MV-4-11 (cell line): ENCODE measurements around the gene SDCCAG8.

Source experiments
- DNase-seq: peaks from one replicate; lab custom pipeline; 2025; lab: John Stamatoyannopoulos, UW

SDCCAG8 gene

DNA sequence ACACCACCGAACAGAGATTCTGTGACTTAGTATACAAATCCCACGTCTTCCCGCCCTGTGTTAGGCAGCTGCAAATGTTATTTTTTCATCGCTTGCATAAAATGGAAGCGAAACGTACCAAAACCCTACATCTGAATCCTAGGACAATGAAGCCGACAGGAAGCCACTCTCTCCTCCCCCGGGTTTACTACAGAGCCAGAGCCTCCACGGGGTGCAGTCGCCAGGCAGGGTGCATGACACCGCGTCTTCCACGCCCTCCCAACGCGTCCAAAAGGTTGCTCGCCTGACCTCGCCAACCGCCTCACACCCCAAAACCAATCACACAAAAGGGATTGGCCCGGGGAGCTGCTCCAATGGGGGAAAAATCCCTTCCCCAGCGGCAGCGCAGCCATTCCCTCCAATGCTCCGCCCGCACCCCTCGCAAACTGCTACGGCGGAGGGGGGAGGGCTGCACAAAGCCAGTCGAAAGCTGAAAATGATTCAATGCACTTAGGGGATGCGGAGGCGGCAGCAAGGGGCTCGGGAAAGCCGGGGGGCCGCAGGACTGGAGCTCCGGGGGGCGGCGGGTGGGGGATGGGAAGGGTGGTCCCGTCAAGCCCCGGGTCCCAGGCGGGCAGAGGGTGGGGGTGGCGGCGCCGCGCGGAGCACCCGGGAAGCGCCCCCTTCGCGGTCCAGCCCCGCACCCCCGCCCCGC is 1.5 kb upstream of the SDCCAG8 start:
- peak; percentile 80 for DNase-seq

DNA sequence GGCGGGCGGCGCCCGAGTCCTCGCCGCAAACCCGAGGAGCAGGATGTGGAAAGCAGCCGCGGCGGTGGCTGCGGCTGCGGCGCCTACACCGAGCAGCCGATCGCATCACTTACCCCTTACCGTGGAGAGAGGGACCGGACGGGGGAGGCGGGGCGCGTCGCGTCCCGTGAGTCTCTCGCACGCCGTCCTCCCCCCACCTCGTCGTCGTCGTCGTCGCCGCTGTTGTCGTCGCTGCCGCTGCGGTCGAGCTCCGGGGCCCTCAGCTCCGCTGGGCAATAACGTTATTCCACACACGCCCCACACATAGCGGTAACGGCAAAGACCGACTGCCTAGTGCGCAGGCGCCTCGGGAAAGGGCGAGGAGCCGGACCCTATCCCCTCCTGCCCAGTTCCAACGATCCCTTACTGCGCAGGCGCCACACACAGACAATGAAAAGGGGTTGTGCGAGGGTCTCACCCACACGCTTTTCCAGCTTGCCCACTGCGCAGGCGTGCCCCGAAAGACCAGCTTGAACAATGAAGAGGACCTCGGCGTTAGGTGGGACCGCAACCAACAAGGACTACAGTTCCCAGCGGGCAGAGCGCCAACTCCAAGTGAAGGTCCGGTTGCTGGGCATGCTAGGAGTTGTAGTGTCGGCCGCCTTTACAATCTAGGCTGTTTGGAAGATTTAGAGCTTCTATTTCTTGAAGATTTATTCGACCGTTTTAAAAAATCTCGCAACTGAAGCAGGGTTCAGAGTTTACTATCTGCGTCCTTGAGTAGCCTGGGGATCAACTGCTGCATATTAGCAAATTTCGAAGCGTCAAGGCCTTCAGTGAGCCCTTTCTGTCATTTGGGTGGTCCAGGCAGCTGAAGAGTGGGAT is 682 bp upstream of the SDCCAG8 start, which contains the start of gene CEP170:
TSS of gene CEP170 (minus strand) at position 355 of the 864 bp plus-strand sequence. CDS start 30,001 bp downstream, outside the sequence.
- peak; percentile 91 for DNase-seq

DNA sequence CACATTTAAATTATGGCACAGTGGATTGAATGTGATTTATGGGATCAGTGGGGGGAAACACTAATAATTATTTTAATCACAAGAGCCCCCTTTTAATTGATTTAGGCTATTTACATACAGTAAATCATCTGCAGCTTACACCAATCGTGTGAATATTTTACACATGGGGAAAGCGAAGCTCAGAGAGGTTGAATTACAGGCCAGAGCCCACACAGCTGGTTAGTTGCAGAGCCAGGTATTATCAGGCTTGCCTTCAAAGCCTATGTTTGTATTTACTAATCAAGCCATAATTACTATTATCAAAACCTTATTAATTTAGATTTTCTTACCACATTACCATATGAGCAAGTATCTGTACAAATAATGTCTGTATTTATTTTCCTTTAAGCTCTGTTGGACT is 749 bp downstream of the SDCCAG8 start:
- no peak for DNase-seq

DNA sequence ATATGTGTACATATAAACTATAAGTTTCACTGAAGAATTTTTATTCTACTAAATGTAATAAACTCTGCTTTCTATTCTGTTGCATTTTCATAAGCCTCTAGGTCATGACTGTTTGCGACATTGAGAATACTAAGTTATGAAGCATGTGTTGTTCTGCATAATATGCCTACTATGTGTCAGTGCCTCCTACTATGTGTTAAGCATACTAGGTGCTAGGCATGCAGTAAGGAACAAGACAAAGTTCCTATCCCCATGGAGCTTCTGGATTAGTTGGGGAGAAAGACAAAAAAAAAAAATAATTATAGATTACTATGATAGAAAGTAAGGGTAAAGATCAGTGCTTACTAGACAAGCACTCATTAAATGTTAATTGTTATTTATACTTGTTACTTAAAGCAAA is 1.3 kb downstream of the SDCCAG8 start:
- no peak for DNase-seq

DNA sequence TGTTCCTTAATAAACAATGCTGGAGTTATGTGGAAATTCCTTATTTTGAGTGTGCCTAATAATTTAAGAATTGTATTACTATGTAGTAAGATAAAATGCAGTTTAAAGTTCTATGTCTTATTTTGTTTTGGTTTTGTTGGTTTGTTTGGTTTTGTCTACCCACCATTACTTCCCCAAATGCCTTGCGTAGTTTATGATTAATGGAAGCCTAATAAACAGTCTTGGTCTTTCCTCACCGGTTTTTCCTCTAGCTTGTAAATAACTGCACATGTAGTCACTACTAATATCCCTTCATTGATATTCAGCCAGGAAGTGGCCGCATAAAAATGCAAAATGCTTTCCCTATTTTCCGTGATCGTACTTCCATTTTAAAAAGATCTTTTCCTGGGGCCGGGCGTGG is 2.9 kb downstream of the SDCCAG8 start:
- no peak for DNase-seq

DNA sequence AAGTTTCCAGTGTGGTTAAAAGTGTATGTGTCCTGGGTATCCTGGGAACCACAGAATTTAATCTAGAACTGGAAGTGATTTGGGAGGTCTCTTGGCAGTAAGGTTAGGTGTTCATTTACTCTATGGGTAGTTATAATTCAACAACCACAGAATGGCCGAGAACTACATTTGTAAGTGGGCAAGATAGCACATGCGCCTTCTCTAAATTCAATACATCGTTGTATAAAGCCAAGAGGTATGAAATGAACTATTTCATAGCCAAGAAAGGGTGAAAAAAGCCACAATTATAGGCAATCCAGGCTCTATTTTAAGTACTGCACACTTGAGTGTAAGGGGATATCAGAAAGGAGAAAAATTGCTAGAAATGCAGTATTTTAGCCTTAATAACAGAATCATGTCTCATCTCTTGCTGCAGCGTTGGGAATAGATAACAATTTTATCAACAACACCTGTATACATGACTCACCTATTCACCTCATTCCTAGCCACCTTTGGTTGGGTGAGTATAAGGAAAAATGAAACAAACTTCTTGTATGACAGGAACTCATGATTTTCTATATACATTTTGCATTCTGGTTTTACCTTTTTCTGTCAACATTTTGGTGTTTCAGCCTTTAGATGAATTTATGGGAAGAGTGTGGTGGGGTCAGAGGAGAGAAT is 4.5 kb downstream of the SDCCAG8 start:
- DNase-seq = no peak

DNA sequence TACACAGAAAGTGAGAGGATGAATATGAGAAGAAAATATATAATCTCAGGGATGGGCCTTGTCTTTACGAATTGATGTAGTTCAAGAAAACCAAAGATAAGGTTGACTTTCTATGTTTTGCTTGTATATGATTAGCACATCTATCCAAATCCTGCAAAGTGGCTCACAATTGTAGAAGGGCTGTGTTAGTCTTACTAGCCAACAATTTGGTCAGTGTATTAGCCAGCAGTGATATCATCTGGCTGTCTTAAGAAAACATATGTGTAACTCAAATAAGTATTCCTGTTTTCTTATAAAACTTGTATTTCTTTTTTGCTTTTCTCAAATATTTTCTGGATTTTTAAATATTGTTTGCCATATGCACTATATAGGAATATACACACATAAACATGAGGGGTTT is 5.5 kb downstream of the SDCCAG8 start:
- DNase-seq = no peak

DNA sequence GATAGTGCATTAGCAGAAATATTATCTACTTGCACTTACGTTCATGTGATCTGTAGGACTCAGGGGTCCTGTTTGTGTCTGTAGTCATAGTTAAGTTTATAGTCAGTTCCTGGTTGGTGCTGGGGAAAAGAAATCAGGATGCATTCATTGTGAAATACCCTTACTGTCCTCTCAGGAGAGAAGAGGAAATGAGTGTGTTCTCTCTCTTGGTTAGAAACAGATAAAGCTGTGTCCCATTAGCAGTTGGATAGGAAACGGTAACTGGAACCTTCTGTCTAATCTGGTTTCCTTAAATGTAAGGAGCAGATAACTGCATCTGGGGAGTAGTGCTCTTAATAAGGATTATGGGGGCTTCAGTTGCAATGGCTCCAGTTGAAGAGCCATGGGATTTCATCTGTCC is 8.9 kb downstream of the SDCCAG8 start:
- DNase-seq = peak; percentile 93

DNA sequence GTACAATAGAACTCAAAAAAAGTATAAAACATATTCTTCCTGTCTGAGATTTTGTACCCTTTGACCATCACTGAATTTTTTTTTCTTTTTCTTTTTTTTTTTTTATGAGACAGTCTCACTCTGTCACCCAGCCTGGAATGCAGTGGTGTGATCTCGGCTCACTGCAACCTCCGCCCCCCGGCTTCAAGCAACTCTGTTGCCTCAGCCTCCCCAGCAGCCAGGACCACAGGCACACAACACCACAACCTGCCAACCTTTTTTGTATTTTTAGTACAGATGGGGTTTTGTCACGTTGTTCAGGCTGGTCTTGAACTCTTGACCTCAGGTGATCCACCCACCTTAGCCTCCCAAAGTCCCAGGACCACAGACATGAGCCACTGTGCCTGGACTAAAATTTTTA is 10.4 kb downstream of the SDCCAG8 start:
- DNase-seq = no peak

DNA sequence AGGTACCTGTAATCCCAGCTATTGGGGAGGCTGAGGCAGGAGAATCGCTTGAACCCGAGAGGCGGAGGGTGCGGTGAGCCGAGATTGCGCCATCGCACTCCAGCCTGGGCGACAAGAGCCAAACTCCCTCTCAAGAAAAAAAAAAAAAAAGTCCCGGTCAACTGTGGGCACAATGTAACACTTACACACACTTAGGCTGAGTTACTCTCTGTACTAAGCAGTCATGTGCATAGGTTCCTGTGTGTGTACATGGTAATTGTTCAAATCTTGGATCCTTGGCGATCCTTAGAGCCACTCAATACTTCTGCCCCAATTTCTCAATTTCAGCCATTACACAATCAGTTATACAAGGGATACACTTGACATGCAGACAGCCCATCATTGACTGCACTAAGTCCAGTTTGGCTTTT is 11.6 kb downstream of the SDCCAG8 start:
- peak; percentile 82 for DNase-seq

DNA sequence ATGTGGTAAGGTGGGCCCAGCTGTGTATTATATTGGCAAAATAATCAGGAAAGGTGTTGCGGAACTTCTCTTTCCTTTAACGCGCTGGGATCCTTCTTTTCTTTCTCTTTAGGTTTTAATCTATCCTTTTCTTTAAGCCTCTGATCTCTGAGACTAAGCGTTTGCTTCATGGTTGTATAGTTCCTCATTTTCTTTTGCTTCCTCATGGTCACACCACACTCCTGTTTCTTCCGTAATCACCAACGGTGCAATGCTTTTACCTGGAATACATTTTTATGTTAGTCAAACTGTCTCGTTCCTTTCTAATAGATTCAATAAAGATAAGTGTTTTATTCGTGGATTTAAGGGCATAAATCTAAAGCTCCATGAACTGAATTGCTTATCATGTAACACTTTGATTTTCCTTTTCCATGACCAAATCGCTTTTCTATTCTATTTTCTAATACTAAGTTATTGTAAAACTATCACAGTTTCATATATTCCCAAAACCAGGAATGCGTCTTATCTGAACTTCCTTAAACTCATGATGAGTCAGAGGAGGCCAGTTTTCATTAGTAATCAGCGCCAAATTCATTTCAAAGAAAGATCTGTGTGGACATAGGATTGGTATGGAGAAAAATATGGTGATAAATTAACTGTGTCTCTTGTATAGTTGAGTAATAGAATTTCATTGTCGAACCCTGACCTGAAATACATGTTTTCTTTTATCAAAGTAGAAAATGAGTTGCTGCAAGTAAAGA is 12.2 kb downstream of the SDCCAG8 start:
- peak; percentile 82 for DNase-seq

DNA sequence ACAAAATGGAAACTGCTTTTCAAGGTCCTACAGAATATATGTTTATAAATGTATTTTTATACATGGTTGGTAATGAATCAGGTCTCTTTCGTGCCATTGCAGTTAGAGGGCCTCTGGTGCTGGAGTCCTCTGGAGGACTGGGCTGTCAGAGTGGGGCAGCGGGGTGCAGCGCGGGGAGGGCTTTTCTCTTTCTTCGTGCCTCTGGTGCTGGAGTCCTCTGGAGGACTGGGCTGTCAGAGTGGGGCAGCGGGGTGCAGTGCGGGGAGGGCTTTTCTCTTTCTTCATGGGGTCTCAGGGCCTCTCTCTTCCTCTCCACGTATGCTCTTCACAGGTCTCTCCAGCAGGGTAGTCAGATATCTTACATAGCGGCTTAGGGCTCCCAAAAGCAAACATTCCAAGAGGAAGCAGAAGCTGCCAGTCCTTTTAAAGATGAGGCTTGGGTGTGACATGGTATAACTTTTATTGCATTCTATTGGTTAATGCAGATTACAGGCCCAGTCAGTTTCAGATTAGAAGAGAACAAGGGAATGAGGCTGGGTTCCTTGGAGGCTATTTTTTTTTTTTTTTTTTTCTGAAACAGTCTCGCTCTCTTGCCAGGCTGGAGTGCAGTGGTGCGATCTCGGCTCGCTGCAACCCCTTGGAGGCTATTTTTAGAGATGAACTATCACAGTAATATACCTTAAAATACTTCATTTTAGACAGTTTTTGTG is 13.1 kb downstream of the SDCCAG8 start:
- no peak for DNase-seq

DNA sequence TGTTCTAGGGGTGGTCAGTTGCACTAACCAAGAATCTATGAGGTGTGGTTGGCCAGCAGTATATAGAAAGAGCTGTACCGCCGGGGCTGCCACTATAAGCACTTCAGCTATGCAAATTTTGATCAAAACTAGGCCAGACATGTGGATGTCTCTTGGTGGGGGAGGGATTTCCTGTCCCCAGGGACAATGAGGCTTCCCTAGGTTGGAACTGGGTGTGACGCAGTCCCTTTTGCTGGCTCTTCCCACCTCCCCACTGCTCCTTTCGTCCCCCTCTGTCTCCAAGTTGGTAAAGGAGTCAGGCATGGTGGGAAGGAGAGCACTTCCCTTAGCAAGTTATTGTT is 13.6 kb downstream of the SDCCAG8 start:
- DNase-seq = no peak

DNA sequence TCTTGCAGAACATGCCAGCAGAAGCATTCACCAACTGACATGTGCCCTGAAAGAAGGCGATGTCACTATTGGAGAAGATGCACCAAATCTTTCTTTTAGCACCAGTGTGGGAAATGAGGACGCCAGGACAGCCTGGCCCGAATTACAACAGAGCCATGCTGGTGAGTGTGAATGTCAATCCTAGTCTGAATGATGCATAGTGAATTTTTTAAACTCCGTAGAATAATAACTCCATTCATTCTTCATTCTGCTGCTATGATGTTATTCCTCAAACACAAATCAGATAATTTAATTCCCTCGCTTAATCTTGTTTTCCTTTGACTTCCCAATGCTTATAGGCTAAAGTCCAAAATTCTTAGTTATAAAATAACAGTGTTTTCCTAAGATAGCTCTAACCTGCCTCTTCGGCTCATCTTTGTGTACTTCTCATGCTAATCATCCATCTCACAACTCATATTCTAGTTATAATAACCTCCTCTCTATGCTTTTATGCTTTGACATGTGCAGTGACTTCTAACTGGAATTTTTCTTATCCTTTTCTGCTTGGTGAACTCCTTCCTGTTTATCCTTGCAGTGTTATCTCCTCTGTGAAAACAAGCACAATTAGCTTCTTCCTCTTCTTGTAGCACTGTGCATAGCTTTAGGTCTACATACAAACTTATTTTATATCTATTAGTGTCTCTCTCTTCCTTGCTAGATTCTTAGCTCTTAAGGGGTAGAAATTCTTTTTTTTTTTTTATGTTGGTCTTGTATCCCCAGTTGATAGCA is 14.4 kb downstream of the SDCCAG8 start:
- no peak for DNase-seq

DNA sequence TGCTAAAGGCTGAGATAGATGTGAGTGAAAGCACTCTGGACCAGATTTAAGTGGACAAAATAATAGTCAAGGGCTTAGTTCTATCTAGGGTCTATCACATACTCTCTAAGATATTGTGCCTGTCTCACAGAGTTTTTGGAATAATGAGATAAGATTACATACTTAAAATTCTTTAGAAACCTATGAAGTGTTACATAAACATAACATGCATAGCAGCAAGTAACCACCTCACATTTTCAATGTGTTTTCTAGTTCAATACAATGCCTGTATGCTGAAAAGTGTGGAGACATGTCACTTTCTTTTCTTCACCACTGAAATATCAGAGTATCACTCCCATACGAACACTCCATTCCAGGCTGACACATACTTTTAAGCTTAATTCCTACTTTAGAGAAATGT is 16.2 kb downstream of the SDCCAG8 start:
- no peak for DNase-seq

DNA sequence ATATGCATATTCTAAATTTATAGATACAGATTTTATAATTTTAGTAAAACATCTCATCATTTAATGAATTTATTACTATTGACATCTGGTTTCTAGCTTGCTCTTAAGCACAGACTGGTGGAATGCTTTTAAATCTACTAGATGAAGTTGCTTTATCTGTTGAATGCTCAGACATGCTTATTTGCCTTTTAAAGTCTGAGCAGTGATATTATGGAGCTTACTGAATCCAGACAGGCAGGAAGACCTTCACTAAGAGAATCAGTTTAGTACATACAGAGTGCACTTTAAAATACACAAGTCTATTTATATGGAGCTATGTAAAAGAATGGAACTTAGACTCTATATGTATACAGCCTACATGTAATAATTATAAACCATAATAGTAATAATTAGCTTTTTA is 16.6 kb downstream of the SDCCAG8 start:
- no peak for DNase-seq

DNA sequence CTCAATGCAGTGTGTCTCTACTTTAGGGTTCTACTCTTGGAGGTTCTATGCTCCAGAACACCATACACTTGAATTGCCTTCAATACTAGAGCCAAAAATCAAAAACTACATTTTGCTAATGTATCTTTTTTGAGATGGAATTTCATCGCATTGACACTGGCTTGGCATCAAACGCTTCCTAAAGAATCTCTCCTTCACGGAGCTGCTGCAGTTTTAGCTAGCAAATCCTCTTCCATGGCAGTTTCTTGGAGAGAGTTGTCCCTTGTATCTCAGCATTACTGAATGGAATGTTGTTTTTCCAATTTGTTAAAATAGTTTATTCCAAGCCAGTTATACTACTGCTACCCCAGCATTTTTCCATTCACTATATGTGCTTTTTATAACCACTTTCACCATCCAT is 17.7 kb downstream of the SDCCAG8 start:
- no peak for DNase-seq

DNA sequence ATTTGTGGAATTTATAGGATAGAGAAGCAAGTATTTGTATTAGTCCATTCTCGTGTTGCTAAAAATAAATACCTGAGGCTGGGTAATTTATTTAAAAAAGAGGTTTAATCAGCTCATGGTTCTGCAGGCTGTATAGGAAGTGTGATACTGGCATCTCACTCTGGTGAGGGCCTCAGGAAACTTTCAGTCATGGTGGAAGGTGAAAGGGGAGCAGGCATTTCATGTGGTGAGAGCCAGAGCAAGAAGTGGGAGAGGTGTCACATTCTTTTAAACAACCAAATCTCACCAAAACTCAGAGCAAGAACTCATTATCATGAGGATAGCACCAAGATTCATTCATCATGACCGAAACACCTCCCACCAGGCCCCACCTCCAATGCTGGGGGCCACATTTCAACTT is 18.1 kb downstream of the SDCCAG8 start:
- DNase-seq = no peak

DNA sequence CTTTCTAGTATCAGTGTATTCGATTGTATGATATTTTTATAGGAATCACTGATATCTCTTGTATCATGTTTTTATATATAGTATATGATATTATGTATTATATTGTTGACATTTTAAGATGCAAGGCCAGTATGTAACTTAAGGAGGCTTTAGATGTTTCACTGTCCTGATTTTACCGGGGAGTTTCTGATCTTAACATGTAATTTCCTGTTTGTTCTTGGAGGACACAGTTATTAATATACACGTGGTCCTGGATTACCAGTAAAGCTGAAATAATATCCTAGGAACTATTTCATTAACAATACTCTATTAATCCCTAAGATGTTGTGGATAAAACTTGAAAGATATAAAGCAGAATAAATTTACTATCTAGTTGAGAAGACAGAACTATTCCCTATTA is 19.5 kb downstream of the SDCCAG8 start:
- DNase-seq = no peak

DNA sequence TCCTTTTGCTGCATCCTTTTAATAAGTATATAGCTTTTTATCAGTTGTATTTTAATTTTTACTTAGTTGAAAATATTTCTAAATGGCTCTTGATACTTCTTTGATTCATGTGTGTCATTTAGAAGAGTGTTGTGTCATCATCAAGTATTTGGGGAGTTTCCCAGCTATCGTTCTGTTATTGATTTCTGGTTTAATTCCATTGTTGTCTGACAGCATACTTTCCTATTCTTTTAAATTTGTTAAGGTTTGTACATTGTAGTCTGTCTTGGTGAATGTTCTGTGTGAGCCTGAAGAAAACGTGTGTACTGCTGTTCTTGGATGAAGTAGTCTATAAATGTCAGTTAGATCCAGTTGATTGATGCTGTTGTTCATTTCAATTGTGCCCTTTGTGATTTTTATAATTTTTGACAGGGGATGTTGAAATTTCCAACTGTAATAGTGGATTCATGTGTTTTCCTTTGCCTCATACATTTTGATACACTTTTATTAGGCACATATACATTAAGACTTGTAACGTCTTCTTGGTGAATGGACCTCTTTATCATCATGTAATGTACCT is 24.8 kb downstream of the SDCCAG8 start:
- DNase-seq = no peak

DNA sequence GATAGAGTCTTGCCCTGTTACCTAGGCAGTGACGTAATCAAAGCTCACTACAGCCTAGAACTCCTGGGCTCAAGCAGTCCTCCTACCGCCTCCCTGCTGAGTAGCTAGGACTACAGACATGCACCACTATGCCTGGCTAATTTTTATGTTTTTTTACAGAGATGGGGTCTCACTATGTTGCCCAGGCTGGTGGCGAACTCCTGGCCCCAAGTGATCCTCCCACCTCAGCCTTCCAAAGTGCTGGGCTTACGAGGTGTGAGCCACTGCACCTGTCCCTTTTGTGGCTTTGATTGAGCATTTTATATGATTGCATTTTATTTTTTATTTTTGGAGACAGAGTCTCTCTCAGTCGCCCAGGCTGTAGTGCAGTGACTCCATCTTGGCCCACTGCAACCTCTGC is 25.8 kb downstream of the SDCCAG8 start:
- no peak for DNase-seq
